Measurements from ENCODE around the gene NCOR2.

GRCh38 chr12:124573839-124574786, 6.7 kb upstream of the NCOR2 start:
- no peak for TF ChIP-seq CTCF (IDR thresholded peaks at IDR 0.05)
- TF ChIP-seq EP300 (IDR thresholded peaks at IDR 0.05; ENCODE audit: low read depth): no peak
- no peak for TF ChIP-seq POLR2A (IDR thresholded peaks at IDR 0.05)
- no peak for TF ChIP-seq POLR2AphosphoS5 (IDR thresholded peaks at IDR 0.05)

All from transverse colon (tissue), 4 donors.